Ascending aorta (tissue), 2 donors: ENCODE results near the gene SLC35F3. TPM values are rescaled to one million over a fixed set of nuclear protein-coding genes. Genes with fewer than 3 reads are reported as not detected.
A peak's percentile ranks its signal among the peaks of the same experiment; 100 is the strongest.

ENCODE experiments used
- DNase-seq, 2 donors: peaks; one replicate each; pipeline ENCODE4 v3.0.0-alpha.2; 2019; ENCODE audit warnings: low spot score in 2 of 2
- H3K27ac ChIP-seq, 2 donors: fragments of 200-600 bp; sonication (generic); one replicate each; pipeline ENCODE4 v1.5.1; 2016 to 2017; ENCODE audit warnings: mild to moderate bottlenecking in 1 of 2
- H3K27me3 ChIP-seq: fragments of 200-600 bp; sonication (generic); one replicate; pipeline ENCODE4 v1.5.1; 2017
- H3K36me3 ChIP-seq, 2 donors: fragments of 200-600 bp; sonication (generic); one replicate each; pipeline ENCODE4 v1.5.1; 2016
- H3K4me1 ChIP-seq, 2 donors: fragments of 200-600 bp; sonication (generic); one replicate each; pipeline ENCODE4 v1.5.1; 2016 to 2017; ENCODE audit warnings: mild to moderate bottlenecking in 1 of 2
- H3K4me3 ChIP-seq, 2 donors: fragments of 200-600 bp; sonication (generic); one replicate each; pipeline ENCODE4 v1.5.1; 2016 to 2017; ENCODE audit warnings: mild to moderate bottlenecking in 1 of 2
- H3K9me3 ChIP-seq, 2 donors: fragments of 200-600 bp; sonication (generic); one replicate each; pipeline ENCODE4 v1.5.1; 2016
- CTCF ChIP-seq, 3 experiments: fragments of 200-600 bp in 2 of 3; fragments of 450-650 bp in 1 of 3; sonication (generic) in 2 of 3; IDR thresholded peaks; one replicate each; pipeline ENCODE4 v1.5.1; 2016 to 2019; ENCODE audit warnings: antibody characterized with exemption in 3 of 3, mild to moderate bottlenecking in 1 of 3, moderate library complexity in 1 of 3
- intact Hi-C: fragments of 100-400 bp; cut with DNase I; formaldehyde crosslinking; loops from one replicate; pipeline ENCODE4 v1.15.1; 2023
- total RNA-seq: library from RNA; depleted of rRNA; stranded (reverse); fragments of >200 nt; gene quantifications from one replicate; pipeline ENCODE4 v1.1.0, GENCODE V29; 2016

SLC35F3 gene
- total RNA-seq, 1 donor from 2014 or later = 1.4 TPM

- Histone ChIP-seq H3K27ac (no peak overlapping the region), H3K9me3 (no peaks in the 10 kb centered on the region), H3K4me3 (no peak overlapping the region), H3K4me1 (peaks cover 0 to 4% of the 10 kb centered on the region in 2 donors), H3K36me3 (no peaks in the 10 kb centered on the region), H3K27me3 (no peaks in the 10 kb centered on the region)
- peak in 2 of 3 experiments; percentile 13 to 29 for TF ChIP-seq CTCF (IDR thresholded peaks at IDR 0.05)
- intact Hi-C loops = no loop called here
- DNase-seq = no peak
Observed at GRCh38 chr1:234212764-234213657, 308.5 kb downstream of the SLC35F3 start.

DNA sequence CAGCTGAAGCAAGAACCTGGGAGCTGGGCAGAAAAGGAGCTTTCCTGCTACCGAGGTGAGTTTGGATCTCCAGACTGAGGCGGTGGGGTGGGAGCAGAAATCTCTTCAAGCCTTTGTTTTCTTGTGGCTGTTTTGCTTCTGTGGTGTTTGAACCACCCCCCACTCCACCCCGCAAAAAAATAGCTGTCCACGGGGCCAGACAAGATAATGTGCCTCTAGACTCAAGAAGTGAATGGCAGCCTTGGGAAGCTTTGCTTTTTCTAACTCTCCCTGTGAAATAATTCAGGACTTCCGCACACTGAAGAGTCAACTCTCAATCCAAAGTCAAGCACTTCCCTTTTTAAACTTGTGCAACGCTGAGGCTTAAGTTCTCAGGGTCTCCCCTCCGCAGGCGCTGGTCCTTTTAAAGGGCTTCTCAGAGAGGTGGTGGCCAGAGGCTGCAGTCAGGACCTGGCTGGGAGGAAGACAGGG lies 309.2 kb downstream of the SLC35F3 start:
- H3K27me3 ChIP-seq = no peaks in the 10 kb centered on the region
- intact Hi-C loops = no loop called here
- H3K4me3 ChIP-seq = peak overlapping the region; percentile 51 to 57
- H3K9me3 ChIP-seq = no peaks in the 10 kb centered on the region
- H3K36me3 ChIP-seq = no peaks in the 10 kb centered on the region
- TF ChIP-seq CTCF (IDR thresholded peaks at IDR 0.05) = no peak
- H3K4me1 ChIP-seq = peaks cover 0 to 4% of the 10 kb centered on the region in 2 donors
- DNase-seq = no peak
- no peak overlapping the region for H3K27ac ChIP-seq

- H3K27ac ChIP-seq = no peak overlapping the region
- H3K36me3 ChIP-seq = no peaks in the 10 kb centered on the region
- intact Hi-C loops = no loop called here
- no peaks in the 10 kb centered on the region for H3K9me3 ChIP-seq
- DNase-seq = no peak
- H3K27me3 ChIP-seq = no peaks in the 10 kb centered on the region
- TF ChIP-seq CTCF (IDR thresholded peaks at IDR 0.05) = no peak
- peak overlapping the region; percentile 51 to 57 for H3K4me3 ChIP-seq
- peaks cover 0 to 4% of the 10 kb centered on the region in 2 donors for H3K4me1 ChIP-seq
Observed at GRCh38 chr1:234214129-234214910, 309.8 kb downstream of the SLC35F3 start.

- TF ChIP-seq CTCF (IDR thresholded peaks at IDR 0.05) = no peak
- Histone ChIP-seq H3K27me3 (no peaks in the 10 kb centered on the region), H3K27ac (no peak overlapping the region), H3K36me3 (no peaks in the 10 kb centered on the region), H3K4me1 (peaks cover 0 to 4% of the 10 kb centered on the region in 2 donors), H3K4me3 (peak overlapping the region; percentile 51 to 57), H3K9me3 (no peaks in the 10 kb centered on the region)
- intact Hi-C loops = no loop called here
- no peak for DNase-seq
Observed at GRCh38 chr1:234214911-234215892, 310.7 kb downstream of the SLC35F3 start.
